GM23248 (cell line): ENCODE data around the gene NPIPA7.
"Not testable (repeated sequence)": the region's sequence is repeated elsewhere in the genome, so short reads cannot be mapped to it uniquely, and the experiment has no call there.

Experiments used
- EZH2 ChIP-seq: fragments of 200-600 bp; sonication (generic); IDR thresholded peaks from 2 replicates; pipeline ENCODE4 v1.6.1; 2018; ENCODE audit warnings: antibody characterized with exemption, mild to moderate bottlenecking; ENCODE audit not compliant: insufficient read depth, poor library complexity, severe bottlenecking
- EZH2phosphoT487 ChIP-seq: fragments of 200-600 bp; sonication (generic); IDR thresholded peaks from 2 replicates; pipeline ENCODE4 v1.6.1; 2018; ENCODE audit warnings: antibody characterized with exemption, moderate library complexity, mild to moderate bottlenecking, low read depth; ENCODE audit not compliant: insufficient read depth

GRCh38 chr16:16441401-16441800 lies 62.5 kb downstream of the NPIPA7 start:
- not testable (repeated sequence) for TF ChIP-seq EZH2phosphoT487, EZH2
